ENCODE measurements around the gene ST8SIA6.

DNA sequence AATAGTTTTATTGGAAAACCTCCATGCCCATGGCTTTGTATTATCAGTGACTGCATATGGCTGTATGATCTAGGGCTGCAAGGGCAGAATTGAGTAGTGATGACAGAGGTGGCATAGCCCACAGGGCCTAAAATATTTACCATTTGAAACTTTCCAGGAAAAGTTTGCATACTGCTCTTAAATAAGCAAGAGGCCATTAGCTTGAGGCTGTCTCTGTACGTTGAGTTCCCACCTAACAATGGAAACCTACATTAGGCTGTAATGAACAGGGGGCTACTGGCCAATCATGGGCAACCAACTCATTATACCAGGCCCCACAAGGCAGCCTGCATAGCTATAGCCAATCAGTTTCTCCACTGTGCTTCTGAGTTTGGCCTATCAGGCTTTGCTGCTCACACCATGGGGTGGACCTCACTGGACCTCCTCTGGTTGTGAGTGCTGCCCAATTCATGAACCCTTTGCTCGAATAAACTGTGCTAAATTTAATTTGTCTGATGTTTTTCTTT lies 673 bp upstream of the ST8SIA6 start:
- TF ChIP-seq CTCF (IDR thresholded peaks at IDR 0.05) (no peak), POLR2A (IDR thresholded peaks at IDR 0.05) (no peak)
